ENCODE measurements around the gene BATF3.
A peak's percentile ranks its signal among the peaks of the same experiment; 100 is the strongest.

BATF3 gene

DNA sequence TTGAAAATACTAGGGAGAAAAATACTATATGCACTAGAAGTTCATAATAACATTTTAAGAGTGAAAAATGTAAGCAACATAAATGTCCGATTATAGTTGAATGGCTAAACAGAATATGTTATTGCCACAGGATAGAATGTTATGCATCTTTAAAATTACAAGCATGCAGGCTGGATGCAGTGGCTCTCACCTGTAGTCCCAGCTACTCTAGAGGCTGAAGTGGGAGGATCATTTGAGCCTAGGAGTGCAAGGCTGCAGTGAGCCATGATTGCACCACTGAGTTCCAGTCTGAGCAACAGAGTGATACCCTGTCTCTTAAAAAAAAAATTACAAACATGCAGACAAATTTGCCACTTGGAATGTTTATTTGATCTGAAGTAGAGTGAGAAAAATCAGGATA is 3.0 kb upstream of the BATF3 start:
- DNase-seq, result no peak

DNA sequence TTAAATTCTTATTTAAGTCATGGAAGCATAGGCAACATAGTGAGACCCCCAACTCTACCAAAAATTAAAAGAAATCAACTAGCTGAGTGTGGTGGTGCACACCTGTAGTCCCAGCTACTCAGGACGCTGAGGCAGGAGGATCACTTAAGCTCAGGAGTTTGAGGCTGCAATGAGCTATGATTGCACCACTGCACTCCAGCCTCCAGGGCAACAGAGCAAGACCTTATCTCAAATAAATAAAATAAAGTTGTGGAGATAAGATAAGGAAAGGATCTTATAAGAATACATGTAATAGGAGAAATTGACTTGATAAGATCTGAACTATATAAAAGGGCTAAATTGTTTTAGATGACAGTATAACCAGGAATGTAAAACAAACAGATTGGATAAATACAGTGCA is 2.3 kb upstream of the BATF3 start:
- DNase-seq, result no peak

DNA sequence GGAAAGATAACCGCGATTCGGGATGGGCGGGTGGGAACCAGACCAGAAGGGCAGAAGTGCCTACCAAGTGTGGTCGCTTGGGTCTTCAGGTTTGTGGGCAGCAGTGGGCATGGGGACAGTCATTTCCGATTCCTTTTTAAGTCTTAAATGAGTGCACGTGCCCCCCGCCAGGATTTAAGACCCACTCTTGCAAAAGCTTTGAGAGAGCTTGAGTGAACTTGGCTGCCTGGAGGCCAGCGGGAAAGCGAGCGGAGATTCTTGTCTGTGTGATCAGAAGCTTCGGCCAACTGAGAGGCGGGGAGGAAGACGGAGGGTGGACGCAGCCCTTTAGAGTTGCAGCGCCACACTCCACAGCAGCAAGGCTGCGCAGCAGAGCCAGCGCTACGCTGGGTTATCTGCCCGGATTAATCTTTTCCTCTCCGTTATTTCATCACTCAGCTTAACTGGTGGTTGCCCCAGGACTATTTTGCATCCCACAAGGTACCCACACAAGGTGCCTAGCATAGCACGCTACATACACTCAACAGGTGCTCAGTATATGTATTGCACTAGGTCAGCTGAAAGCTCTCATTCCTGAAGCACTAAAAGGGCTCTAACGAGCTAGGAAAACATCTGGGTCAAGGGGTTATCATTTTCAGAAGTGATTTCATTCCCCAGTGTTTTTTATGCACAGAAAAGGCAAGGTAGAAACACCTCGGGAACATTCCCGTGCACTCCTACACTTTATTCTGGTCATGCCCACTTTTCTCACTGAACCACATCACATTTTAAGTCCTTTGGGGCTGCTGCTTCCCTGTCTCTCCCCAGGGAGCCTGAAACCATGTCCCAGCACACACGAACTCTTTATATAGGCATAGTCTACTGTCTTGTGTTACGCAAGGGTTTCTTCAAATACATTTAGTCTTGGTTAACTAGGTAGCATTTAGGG is 1.5 kb upstream of the BATF3 start:
- DNase-seq, result no peak

DNA sequence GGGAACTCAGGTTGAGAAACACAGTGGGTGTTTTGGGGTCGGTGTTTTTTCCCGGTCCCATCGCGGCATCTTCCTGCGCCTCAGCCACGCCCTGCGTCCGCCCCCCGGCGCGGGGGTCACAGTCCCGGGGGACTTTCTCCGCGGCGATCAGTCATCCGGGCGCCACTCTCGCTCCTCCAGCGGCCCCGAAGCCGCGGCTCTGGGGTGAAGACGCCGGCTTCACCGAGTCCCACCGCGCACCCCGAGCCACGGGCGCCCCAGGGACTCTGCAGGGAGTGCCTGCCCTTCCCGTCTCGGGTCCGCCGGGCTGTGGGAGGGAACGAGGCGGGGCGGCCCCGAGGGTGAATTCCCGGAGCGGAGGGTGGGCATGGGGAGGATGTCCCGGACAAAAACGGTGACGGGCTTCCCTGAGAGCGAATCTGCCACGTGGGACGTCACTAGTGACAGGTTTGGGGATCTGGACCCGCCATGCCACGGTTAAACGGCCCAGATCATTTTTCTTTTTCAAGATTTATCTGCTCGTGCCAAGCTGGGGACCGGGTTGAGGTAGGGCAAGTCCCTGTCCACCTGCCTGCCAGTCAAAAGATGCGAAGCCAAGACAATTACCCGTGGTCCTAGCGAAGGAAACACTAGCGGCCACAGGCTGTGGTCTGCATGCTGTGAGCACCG is 717 bp upstream of the BATF3 start:
- DNase-seq, result no peak

DNA sequence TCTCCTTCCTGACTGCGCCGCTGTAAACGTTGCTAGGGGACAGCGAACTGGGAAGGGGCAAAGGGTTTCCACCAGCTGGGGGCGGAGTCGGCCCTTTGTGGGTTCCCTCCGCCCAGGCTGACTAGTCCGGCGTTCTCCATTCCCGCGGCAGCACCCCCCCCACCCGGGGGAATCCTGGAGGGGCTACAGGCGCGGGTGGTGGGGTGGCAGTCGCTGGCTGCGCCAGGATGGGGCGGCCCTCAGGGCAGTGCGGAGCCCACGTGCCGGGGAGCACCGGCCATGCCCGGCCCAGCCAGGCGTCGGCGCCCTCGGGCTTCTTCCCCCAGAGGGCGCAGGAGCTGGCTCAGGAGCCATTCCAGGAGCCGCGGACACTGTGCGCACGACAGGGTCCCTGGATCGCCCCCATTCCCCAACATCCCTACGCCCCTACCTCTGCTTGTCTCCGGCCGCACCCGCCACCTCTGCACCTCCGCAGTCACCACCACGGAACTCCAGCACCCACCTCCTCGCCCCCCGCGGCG is 476 bp downstream of the BATF3 start:
- DNase-seq, result peak; percentile 33

DNA sequence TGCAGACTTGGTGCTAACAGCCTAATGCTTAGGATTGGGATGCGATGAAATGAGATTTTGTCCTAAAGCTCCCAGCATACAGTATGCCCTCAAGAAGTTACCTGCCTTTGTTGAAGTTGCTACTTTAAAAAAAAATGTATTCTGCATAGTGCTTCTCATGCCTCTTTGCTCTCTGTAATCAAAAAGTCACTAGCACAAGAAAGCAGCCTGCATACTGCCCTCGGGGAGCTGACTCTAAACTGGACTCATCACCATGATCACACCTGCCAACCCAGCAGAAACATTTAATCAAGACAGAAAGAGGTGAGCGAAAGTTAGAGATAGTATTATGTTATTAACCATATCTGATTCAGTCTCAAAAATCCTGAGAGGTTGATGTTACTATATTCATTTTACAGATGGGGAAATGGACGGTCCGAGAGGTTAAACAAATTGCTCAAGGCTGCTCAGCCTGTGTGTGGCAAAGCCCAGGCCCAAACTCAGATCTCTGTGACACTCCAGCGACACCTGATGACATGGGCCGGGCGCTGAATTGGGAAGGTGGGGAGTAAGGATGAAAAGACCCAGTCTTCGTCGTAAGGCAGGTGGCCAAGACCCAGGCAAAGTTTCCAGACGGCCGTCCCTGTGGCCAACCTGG is 1.1 kb downstream of the BATF3 start:
- DNase-seq, result no peak

DNA sequence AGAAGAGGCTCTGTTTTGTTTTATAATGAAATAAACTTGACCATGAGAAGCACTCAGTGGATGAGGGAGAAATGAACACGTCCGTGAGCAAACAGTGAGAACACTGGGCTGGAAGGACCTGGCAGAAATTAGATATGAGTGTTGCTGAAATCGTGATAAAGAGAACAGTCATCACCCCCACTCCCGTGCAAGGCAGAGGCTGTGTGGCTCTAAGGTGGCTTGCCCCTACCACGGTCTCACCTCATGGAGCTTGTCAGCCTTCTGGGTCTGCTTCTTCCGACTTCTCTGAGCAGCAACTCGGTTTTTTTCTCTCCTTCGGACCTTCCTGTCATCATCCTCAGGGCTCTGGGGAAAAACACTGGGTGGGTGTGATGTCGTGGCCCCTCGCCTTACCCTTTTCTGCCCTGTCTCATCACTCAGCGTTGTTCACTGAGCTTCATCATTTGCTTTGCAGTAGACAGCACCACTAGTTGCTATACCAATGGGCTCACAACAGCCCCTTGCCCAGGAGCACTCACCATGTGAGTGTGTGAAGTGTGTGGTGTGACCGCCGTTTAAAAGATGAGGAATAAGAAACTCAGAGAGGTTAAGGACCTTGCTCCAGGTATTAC is 2.8 kb downstream of the BATF3 start:
- no peak for DNase-seq

DNA sequence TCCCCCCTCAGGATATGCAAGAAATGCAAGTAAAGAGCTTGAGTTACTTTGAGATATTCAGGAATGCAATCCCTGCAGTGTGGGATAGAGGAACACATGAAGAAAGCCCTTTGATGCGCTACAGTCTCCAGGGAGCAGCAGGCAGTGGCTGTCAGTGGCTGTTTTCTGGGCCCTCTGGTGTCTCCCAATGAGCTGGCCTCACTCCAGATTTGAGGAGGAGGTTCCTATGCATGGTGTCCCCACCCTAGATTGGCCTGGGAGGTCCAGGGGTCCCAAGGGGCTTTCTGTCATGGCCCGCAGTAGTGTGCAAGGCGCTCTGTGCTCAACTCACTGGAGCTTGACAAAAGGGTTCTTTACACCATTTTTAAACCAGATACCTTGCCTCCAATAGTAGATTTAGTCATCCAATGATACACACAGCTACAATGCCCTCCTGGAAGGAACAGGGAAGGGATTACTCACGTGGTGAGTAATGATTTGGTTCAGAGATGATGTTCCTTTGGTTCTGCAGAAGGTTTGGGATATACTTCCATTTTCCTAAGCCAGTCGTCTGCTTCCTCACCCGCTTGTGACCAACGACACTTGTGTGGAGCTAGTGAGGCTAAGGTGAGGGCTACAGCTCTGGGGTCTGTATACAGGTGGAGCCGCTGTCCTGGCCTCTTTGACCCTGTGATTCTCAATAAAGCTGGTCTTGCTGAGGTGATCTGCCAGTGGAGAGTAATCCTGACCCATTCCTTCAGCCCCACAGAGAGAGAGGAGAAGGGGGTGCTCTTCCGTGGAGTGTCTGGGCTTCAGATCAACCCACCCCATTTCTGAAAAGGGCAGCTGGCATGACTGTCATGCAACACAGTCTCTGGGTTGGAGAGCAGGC is 6.6 kb downstream of the BATF3 start:
- DNase-seq, result peak; percentile 35

DNA sequence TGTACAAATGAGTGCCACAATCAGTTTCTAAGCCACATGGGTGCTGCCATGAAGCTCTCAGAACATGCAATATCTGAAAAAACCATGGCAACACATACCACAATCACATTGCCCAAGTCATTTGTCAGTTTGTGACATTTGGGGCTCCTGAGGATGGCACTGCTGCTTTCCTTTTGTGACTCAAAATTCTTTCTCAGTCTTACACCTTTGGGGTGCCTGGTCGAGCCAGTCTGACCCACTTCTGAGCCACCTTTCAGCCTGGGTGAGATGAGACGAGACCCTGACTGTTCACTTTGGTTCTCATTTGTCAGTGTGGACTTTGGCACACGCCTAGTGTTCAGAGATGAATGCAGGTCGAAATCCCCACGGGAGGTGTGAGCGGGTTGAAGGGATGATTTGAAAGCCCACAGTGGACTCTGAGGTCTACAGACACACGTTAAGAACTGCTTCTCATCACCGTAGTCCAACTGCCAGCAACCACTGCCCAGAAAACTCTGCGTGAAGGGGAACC is 8.0 kb downstream of the BATF3 start:
- DNase-seq, result no peak

DNA sequence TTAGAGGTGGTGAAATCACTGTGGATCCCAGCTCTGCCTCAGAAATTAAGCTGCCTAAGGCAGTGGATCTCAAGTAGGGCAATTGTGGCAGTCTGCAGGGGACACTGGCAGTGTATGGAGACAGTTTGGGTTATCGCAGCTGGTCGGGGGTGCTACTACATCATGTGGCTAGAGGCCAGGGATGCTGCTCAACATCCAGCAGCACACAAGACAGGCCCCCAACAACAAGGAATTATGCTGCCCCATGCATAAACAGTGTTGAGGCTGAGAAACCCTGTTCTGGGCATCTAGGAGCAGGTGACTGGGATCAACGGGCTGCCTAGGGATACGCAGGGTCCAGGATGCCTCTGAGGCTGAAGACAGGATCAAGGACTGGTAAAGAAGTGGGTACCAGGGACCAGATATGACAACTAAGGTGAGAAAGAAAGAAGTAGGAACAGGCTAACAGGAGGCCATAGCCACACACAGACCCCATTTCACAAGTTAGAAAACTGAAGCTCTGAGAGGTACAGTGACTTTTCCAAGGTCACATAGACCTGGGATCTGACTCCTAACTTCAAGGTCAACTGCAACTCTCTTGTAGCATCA is 8.7 kb downstream of the BATF3 start:
- no peak for DNase-seq

DNA sequence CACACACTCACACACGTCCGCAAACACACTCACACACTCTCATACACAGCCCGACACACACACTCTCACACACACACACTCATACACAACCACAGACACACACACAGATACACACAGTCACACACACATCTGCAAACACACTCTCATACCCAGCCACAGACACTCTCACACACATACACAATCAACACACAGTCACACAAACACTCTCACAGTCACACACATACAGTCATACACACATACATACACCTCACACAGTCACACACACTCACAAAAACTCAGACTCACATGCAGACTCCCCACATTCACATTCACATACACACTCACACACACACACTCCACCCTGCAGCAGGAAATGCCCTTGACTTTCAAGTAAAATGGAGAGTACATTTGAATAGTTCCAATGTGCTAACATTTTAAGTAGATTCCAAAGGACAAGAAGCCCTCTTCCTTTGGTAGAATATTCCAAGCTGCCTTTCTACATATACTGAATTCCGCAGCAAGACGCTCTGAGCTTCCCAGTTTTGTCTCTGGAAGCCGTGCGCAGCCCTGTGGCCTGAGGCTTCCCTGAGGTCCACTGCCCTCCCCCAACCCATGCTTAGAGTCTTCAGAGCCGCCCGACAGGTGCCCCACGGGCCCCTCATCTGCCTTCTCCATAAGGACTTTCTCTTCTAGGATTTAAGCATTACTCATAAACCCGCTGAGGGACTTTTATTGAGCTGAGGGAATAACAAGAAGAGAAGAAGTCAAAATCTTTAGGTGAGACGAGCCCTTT is 9.7 kb downstream of the BATF3 start:
- DNase-seq, result no peak

DNA sequence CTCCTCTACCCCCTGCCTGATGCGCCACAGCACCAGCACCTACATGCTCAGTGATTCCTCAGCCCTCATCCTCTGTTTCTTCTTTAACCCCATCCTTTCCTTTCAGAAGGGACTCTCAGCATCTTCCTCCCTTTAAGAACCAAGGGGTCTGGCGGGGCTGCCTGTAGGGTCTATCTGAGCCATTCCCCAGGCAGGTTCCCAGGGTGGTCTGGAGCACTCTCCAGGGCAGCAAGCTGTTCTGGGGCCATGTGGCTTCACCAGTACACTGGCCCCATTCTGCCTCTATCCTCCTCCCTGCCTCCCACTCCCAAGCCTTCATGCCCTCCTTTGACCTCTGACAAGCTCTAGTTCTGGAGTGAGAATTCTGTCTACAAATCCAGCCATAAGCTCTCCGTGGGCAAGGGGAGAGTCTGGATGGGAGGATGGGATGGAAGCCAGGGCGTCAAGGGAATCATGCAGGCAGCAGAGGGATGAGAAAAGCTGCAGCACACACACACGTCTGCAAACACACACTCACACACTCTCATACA is 10.4 kb downstream of the BATF3 start:
- no peak for DNase-seq

DNA sequence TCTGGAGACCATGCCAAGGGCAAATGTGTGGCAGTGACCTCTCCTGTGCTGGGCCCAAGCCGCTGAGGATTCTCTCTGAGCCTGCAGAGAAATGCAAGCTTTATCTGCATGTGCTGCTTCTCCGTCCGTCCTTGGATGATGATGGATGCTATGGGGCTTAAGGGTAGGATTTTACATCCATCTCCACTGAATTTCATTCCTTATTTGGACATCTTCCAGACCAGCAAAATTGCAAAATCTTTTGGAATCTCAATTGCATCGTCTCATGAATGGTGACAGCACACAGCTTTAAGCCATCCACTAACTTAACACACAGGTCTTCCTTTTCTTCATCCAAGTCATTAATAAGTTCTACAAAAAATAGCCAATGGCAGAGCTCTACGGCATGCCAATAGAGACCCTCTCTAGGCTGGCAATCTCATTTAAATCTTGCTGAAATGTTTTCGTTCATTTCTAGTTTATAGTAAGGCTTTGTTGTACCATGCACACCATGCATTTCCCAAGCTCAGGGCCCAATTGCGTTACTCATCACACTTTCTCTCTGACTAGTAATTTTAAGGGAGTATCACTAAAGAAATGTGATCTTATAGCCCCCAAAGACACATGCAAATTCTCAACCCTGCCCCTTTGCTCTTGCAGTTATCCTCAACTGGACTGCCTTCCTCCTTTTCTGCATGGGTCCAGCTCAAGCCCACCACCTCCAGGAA is 11.1 kb downstream of the BATF3 start:
- peak; percentile 86 for DNase-seq

DNA sequence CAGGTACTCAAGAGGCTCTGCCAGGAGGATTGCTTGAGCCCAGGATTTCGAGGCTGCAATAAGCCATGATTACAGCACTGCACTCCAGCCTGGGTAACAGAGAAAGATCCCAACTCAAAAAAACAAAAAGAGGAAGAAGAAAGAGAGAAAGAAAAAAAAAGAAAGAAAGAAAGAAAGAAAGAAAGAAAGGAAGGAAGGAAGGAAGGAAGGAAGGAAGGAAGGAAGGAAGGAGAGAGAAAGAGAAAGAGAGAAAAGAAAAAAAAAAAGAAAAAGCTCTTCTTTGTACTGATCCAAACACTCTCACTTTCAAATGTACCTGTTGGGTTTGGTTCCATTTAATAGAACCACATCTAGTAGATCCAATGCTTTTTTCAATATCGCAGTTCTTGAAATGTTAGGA is 11.8 kb downstream of the BATF3 start:
- no peak for DNase-seq

DNA sequence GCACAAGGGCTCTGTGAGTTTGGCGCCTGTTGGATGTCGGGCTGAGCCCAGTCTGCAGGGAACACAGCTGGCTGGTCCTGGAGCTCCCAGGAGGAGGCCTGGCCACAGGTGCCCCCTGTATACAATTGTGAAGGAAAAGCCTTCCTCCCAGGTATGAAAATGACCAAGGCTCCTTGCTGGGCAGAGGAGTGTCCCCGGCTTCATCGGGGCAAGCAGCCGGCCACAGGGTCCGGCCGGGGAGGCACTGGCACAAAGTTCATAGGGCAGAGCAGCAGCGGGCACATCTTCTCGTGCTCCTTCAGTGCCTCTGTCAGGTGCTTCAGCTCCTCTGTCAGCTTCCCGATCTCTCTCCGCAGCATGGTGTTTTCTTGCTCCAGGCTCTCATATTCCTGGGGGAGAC is 13.0 kb downstream of the BATF3 start:
- no peak for DNase-seq

DNA sequence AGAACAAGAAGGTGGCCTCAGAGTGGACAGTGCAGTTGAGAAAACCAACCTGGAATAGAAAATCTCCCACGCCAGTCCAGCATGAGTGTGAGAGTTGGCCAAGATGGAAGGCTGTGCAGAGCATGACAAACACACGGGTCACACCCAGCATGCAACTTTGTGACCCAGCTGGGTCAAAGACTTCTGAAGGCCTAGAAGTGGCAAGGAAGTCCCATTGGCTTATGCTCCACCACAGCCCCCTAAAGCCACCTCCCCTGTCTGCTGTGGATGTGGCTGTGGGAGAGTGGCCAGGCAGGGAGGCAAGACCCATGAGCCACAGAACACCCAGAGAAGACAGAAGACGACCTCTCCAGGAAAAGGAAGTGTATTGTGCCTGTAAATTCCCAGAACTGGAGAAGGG is 13.6 kb downstream of the BATF3 start:
- no peak for DNase-seq

DNA sequence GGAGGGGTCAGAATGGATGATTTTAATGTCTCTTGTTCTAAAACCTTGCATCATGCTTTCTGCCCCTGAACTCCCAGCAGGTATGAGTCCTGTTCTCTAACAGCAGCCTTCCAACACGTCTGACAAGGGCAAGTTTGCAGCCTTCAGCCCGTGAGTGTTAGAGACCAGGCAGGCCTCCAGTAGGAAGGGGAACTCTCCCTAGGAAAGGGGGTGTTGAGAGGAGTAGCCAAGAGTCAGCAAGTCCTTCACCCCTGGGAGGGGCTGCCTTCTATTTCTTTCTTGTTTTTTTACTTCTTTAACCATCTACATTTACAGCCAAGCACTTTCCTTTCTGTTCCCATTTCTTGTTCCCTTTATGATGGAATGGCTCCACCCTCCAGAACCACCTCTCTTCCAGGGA is 14.2 kb downstream of the BATF3 start:
- DNase-seq, result no peak

DNA sequence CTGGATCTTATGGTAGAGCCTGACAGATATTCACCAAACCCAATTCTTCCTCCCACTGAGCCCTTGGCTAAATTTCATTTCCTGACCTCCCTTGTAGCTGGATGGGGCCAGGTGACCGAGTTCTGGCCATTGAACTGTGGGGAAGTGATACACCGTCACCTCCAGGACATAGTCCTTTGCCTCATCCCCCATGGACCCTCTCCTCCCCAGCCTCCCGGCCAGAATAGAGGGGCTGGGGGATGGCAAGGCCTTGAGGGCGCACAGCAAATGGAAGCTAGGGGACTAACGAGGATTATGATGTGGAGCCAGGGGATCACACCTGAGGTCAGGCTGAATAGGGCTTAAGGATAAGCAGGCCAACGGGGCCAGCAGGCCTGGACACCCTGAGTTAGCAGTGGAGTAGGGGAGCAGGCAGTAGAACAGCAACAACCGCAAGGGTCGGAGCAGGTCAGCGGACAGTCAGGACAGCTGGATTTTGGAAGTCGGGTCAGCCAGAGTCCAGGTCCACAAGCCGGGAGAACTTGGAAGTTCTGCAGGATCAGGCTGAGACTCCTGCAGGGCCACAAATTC is 15.0 kb downstream of the BATF3 start:
- DNase-seq, result no peak

DNA sequence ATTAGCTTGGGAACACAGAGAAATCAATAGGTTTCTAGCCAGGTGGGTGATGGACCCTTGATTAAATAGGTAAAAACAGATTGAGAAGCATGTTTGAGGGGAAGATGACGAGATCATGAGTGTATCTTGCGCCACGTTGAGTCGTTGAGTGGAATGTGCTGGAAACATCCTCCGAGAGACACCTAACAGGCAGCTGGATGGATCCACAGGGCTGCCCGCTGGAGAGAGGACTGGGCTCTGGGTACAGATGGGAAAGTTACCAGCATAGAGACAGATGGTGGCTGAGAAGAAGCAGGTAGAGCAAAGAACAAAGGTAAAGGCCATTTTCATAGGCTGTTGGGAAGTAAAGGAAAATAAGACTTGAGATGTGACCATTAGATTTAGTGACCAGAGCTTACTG is 15.6 kb downstream of the BATF3 start:
- DNase-seq, result no peak

DNA sequence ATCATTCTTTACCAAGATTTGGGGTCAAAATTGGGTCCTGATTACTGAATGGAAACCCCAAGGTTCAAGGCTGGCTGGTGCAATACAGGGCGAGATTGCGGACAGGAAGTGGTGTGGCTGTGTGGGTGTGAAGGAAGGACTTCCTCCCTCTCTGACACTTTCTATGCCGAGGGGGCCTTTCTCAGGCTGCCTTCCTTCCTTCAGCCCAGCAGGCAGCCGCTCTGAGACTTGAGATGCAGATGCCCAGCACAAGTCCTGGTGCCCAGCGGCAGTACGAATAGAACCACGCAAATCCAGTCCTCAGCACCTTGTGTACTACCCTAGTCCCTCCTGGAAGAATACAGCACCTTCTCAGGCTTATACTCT is 16.3 kb downstream of the BATF3 start:
- no peak for DNase-seq
